HG03469 (cell line): Measurements from ENCODE around the gene CCL18.
"Not testable (repeated sequence)": the region's sequence is repeated elsewhere in the genome, so short reads cannot be mapped to it uniquely, and the experiment has no call there.

ENCODE experiments used
- ATAC-seq: cut with Tn5 transposase; IDR thresholded peaks from one replicate; pipeline ENCODE4 v1.9.1; 2021; ENCODE audit warnings: mild to moderate bottlenecking, moderate library complexity, moderate number of reproducible peaks; ENCODE audit not compliant: unreplicated experiment

CCL18 gene

DNA sequence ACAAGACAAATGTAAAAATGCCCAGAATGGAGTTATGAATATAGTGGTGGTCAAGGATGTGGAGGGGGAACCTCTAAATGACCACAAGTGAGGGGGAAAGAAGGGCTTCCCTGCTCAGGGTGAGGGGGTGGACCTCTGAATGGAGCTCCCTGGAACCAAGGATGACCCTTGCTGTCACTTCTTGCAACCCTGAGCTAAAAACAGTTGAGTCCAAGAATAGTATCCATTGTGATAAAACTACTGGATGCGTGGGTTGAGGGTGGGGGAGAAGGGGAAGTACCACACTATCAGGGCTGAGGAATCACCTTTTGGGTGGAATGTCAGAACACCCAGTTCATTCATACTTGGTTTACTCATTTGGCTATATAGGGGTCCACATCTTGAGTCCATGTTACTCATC, 34.9 kb downstream of the CCL18 start:
- not testable (repeated sequence) for ATAC-seq

DNA sequence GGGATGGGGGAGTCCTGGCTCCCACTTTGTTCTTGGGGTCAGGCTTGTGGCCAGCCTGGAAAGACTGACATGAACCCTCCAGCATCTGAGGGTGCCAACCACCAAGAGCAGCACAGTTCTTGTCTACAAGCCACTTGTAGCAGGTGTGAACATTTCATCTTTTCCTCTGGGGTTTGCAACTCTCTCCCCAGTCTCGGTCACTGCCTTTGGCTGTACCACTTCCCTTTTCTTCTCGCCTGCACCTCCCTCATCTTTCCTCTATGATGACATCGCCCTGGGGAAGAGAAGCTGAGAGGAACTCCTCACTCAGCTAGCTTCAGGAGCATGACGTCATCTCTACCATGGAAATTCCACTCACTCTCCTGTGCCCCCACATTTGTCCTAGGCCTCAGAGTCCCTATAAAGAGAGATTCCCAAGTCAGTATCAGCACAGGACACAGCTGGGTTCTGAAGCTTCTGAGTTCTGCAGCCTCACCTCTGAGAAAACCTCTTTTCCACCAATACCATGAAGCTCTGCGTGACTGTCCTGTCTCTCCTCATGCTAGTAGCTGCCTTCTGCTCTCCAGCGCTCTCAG, 39.4 kb downstream of the CCL18 start, which contains the start of gene CCL4:
Gene CCL4 (plus strand): TSS at position 427 of the 575 bp plus-strand sequence. CDS start 79 bp downstream, at position 506.
- ATAC-seq, result peak; percentile 33

DNA sequence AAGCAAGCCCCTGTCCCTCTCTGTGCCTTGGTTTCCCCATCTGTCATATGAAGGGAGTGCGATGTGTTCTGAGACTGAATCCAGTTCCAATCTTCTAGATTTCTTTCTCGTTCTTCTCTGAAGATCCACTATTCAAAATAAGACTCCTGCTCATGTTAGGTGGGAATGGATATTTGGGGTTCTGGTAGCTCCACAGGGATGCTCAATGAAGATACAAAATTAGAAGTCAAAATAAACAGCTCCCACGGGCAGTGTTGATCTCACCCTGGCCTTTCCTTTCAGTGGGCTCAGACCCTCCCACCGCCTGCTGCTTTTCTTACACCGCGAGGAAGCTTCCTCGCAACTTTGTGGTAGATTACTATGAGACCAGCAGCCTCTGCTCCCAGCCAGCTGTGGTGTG, 40.2 kb downstream of the CCL18 start:
- ATAC-seq, result not testable (repeated sequence)

DNA sequence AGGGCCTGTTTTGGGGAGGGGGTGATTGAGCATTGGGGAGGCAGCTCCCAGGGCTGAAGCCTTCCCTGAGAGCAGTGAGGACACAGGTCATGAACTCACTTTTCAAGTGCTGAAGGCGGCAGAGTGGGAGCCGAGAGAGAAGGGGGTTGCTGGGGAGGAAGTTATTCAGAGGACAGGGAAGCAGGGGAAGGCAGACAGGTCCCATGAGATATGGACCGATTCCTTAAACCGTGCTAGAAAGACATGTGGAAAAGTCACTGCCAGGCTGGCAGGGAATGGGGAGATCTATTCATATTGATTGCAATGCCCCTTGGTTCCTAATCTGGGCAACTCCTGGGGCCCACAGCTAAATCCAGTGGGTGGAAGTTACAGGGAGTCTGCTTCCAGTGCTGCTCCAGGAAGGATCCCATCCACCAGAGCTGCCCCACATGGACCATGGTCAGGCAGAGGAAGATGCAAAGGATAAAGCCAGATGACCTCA, 40.7 kb downstream of the CCL18 start:
- no peak for ATAC-seq

DNA sequence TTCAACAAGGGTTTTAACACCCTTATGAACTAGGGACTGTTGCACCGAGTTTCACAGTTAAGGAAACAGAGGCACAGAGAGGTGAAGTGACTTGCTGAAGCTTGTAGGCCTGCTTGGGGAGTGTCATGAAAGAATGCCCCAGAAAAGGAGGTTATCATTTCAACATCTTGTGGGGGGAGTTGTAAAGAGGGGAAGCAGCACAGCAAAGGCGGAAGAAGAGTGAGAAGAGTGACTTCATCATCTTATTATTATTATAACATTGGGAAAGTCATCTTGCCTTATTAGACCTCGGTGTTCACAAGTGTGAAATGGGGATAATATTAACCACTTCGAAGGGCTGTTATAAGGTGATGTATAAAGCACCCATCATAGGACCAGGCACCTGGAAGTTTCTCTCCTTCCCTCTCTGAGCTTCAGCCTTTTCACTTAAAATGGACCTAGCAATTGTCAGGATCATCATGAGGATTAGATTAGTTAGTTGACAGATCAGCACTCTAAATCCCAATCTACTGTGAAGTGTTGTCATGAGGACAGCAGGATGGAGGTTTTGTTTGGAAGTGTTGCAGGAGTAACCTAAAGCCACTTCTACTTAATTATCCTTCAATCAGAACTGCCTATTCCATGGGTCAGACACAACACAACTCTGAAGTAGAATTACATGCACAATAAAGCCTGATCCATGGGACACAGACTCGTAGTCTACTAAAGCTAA, 41.9 kb downstream of the CCL18 start:
- ATAC-seq, result no peak

DNA sequence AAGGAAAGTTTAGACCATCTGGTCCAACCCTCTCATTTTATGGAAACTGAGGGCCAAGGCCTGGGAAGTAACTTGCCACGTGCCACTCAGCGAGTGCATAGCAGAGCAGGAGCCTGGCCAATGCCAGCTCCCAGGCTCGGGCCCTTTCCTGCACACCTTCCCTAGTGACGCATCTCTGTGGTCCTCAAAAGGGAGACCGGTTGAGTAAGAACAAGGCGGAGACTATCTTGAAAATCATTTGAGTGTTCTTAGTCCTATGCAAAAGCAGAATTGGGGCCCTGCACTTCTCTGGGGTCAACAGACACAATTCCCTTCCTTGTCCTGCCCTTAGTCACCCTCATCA, 42.4 kb downstream of the CCL18 start:
- no peak for ATAC-seq

DNA sequence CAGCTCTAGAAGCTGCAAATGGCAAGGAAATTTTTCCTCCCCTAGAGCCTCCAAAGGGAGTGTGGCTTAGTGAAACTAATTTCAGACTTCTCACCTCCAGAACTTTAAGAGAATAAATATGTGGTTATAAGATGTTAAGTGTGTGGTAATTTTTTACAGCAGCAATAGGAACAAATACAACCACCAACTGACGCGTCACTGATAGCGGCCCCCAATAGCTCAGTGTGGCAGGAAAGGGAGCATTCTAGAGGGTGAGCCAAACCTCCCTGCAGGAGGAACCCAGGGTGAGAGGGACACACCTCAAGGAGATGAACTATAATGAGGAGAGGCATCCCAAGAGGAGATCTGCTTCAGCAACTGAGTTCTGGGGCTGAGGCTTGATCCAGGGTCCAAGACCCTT, 43.6 kb downstream of the CCL18 start:
- no peak for ATAC-seq

DNA sequence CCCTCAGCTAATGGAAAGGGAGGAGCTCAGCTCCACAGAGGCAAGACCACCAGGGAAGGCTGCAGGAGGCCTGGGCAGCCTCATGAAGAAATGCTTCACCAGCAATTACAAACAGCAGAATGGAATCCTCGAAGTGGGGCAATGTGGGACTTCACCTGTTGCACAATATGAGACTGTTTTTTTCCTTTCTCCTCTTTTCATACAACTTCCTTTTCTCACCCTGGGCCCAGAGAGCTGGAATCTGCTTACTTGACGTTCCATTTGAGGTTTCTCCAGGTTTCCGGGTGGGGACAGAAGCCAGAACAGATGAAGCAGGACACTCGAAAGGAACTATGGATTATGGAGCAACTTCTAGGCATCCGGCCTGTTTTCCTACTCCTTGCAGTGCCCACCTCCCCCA, 44.2 kb downstream of the CCL18 start:
- ATAC-seq, result not testable (repeated sequence)

DNA sequence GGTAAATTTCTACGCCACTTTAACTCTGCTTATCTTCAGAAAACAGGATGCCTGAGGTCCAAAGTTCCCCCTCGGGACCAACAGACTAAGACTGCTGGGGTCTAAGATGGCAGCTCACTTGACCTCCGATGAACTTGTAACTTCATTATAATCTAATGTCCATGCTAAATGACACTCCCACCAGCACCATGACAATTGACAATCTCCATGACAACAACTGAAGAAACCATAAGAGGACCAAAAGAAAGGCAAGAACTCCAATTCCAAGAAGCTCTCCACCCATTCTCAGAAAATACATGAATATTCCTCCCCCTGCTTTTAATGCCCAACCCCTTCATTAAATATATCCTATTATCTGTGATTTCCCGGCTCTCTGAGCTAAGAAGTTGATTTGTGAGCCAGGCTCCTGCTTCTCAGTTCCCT, 47.0 kb downstream of the CCL18 start:
- no peak for ATAC-seq

DNA sequence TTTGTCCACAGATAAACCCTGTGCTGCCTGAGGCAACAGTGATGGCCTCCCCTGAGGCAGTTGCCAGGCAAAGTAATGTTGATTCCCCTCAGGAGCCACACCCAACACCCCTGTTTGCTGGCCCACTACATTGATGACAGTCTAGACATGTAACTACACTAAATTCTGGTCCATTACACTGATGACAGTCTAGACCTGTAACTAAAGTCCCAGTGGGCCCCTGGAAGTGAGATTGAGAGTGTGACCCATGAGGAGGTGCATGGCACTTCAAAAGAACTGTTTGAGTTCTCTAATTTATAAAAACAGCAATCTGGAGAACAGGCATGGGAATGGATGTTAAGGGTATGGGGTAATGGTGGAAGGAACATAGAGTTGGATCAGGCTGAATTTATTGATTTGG, 48.5 kb downstream of the CCL18 start:
- no peak for ATAC-seq

DNA sequence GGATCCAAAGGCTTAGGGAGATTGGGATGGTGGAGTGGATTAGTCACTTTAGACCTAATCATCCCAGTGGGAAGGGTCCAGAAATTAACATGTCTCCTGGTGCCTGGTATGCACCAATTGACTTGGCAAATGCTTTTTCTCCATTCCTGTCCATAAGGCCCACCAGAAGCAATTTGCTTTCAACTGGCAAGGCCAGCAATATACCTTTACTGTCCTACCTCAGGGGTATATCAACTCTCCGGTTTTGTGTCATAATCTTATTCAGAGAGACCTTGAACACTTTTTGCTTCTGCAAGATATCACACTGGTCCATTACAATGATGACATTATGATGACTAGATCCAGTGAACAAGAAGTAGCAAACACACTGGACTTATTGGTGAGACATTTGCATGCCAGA, 49.1 kb downstream of the CCL18 start:
- not testable (repeated sequence) for ATAC-seq

DNA sequence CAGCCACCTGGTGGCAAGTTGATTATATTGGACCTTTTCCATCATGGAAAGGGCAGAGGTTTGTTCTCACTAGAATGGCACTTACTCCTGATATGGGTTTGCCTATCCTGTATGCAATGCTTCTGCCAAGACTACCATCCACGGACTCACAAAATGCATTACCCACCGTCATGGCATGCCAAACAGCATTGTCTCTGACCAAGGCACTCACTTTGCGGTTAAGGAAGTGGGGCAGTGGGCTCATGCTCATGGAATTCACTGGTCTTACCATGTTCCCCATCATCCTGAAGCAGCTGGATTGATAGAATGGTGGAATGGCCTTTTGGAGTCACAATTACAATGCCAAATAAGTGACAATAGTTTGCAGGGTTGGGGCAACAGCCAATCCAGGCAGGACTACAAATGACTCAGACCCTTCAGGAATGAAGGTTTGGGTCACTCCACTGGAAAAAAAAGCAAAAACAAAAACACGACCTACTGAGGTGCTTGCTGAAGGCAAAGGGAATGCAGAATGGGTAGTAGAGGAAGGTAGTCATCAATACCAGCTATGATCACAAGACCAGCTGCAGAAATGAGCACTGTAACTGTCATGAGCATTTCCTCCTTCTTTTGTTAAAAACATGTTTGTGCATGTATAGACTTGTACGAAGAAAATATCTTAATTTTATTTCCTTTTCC, 51.0 kb downstream of the CCL18 start:
- not testable (repeated sequence) for ATAC-seq

DNA sequence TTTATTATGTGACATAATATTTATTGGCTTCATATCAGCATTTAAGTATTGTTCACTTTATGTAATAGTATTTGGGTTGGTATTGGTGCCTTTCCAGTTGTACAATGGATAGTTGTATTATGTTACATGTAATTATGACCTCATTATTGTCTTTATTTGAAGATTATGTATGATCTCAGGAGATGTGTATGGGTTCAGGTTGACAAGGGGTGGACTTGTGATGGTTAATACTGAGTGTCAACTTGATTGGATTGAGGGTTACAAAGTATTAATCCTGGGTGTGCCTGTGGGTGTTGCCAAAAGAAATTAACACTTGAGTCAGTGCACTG, 51.5 kb downstream of the CCL18 start:
- not testable (repeated sequence) for ATAC-seq

DNA sequence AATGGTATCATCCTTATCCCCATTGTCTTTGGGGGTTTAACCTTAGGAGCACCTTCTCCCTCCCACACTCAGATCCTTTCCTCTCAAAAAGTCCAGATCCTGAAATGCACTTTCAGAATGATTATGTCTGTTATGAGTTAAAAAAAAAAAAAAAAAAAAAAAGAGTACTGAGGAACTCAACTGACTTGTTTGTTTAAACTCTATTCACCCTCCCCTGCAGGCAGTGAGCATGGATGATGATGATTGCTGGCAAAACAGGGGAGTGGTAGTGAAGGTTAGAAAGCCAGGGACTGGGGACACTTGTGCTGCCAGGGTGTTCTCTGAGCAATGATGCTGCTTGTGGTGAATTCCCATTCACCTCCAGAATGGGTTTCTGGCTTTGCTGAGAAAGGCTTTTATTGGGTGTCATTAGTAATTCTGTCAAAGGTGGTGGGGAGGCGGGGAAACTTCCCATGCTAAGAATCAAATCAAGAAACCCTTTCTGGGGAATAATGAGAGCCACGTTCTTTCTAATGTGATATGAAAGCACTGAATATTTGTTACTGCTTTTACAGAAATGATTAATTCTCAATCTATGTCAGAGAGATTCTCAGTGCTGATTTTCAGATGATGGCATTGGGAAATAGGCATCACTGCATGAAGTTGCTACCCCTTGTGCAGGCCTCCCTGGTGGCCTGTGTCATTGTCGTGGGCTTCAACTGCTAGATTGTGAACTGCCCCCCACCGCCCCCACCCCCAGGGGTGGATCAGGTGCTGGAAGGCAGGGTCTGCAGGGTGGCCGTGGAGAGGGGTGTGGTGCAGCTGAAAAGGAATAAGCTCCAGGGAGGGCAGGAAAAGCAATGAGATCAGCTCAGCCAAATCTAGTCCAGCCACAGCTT, 53.7 kb downstream of the CCL18 start:
- no peak for ATAC-seq

DNA sequence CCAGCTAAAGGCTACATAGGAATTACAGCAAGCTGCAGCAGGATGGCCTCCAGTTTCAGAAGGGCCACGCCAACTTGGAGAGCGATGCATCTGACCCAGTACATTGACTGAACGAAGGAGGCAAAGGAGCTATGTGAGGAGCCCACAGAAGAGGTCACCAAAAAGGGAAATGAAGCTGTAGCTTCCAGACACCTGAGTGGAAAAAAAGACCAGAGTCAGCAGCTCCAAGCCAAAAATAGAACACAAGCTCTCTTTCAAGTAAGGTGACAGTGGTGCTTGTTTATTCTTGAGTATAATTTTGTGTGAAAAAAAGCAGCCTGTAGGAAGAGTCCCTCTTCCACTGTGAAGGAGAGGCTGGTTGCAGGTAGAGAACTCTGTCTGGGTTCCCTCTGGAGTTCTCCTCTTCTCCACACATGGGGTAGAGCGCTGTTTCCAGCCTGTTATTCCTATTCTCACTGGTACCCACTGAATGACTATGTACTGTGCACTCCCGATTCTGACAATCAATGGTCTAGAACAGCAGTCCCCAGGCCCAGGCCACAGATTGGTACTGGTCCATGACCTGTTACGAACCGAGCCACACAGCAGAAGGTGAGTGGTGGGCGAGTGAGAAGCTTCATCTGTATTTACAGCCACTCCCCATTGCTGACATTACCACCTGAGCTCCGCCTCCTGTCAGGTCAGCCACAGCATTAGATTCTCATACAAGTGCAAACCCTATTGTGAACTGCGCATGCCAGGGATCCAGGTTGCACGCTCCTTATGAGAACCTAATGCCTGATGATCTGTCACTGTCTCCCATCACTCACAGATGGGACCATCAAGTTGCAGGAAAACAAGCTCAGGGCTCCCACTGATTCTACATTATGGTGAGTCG, 54.6 kb downstream of the CCL18 start:
- no peak for ATAC-seq

DNA sequence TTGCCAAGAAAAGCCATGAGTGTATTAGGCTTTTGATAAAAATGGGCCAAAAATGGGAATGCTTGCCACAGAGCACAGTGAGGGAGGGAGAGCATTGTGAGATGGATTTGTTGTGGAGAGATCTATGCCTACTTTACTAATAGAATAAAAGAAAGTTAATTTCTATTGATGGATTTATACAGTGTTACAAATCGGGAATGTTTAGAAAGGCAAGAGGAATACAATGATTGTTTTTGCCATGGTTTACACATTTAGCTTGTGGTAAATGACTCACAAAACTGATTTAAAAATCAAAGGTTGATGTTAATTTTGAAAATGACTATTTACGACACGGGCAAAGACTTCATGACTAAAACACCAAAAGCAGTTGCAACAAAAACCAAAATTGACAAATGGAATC, 56.1 kb downstream of the CCL18 start:
- no peak for ATAC-seq

DNA sequence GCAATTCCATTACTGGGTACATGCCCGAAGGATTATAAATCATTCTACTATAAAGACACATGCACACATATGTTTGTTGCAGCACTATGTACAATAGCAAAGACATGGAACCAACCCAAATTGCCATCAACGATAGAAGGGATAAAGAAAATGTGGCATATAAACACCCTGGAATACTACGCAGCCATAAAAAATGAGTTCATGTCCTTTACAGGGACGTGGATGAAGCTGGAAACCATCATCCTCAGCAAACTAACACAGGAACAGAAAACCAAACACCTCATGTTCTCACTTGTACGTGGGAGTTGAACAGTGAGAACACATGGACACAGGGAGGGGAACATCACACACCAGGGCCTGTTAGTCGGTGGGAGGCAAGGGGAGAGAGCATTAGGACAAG, 57.0 kb downstream of the CCL18 start:
- ATAC-seq, result not testable (repeated sequence)
